Fibroblast of the aortic adventitia (primary cell): ENCODE measurements around the gene TMEM72. TPM values are rescaled to one million over a fixed set of nuclear protein-coding genes. Genes with fewer than 3 reads are reported as not detected.

Experiments used
- DNase-seq: peaks from one replicate; pipeline ENCODE4 v3.0.0-alpha.2; 2010; ENCODE audit warnings: low read depth
- H3K4me3 ChIP-seq: 2 replicates; pipeline ENCODE4 v1.5.1; 2011; ENCODE audit warnings: low read depth, mild to moderate bottlenecking, control low read depth, low read length, moderate library complexity
- total RNA-seq: library from RNA; depleted of rRNA; stranded (reverse); fragments of >200 nt; gene quantifications from 2 replicates; pipeline ENCODE4 v1.2.3, GENCODE V29; 2012; ENCODE audit warnings: low replicate concordance
- TF ChIP-seq, protein P1 (sequence below): IDR thresholded peaks from 2 replicates; pipeline ENCODE4 v1.5.1; 2011; ENCODE audit warnings: mild to moderate bottlenecking, low read length, control low read depth, inconsistent platforms; ENCODE audit not compliant: insufficient read depth

The TMEM72 gene
- total RNA-seq, 1 donor = not detected

DNA sequence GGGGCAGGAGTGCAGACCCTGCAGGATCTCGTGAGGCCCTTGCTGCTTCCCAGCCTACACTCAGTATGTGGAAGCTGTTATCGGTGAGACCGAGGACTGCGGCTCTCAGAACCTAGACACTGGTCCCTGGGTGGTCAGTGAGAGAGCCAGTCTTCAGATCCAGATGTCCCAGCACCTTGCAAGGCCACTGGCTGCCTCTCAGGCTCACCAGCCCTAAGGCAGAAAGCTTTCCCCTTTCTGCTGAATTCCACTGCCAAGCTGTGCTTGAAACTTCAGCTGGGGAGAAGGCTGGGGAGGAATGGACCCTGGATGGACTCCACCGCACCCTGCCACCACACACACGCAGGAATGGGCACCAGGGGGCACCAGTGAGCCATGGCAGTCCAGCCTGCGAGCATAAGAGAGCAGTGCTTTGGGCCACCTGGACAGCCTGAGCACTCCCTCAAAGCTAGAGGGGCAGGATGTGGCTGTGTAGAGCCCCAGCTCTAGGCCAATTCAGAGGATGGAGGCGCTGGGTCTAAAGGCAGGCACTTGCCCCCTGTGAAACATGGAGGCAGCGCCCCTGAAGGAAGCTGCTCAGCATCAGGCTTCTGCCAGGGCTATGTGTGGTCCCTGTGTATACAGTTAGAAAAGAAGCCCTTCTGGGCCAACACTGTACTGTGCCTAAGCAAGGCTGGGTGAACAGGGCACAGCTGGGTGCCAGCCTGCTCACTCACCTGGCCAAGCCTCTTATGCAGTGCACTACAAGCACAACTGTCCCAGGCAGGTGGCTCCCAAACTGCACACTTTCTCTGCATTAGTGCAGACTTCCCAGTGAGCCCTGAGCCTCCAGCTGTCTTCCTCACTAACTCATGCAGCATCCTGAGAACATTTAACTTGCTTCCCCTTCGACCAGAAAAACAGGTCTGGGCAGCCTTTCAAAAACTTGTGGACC lies 21.6 kb downstream of the TMEM72 start:
- TF ChIP-seq, protein P1, sequence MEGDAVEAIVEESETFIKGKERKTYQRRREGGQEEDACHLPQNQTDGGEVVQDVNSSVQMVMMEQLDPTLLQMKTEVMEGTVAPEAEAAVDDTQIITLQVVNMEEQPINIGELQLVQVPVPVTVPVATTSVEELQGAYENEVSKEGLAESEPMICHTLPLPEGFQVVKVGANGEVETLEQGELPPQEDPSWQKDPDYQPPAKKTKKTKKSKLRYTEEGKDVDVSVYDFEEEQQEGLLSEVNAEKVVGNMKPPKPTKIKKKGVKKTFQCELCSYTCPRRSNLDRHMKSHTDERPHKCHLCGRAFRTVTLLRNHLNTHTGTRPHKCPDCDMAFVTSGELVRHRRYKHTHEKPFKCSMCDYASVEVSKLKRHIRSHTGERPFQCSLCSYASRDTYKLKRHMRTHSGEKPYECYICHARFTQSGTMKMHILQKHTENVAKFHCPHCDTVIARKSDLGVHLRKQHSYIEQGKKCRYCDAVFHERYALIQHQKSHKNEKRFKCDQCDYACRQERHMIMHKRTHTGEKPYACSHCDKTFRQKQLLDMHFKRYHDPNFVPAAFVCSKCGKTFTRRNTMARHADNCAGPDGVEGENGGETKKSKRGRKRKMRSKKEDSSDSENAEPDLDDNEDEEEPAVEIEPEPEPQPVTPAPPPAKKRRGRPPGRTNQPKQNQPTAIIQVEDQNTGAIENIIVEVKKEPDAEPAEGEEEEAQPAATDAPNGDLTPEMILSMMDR = peak; percentile 98

DNA sequence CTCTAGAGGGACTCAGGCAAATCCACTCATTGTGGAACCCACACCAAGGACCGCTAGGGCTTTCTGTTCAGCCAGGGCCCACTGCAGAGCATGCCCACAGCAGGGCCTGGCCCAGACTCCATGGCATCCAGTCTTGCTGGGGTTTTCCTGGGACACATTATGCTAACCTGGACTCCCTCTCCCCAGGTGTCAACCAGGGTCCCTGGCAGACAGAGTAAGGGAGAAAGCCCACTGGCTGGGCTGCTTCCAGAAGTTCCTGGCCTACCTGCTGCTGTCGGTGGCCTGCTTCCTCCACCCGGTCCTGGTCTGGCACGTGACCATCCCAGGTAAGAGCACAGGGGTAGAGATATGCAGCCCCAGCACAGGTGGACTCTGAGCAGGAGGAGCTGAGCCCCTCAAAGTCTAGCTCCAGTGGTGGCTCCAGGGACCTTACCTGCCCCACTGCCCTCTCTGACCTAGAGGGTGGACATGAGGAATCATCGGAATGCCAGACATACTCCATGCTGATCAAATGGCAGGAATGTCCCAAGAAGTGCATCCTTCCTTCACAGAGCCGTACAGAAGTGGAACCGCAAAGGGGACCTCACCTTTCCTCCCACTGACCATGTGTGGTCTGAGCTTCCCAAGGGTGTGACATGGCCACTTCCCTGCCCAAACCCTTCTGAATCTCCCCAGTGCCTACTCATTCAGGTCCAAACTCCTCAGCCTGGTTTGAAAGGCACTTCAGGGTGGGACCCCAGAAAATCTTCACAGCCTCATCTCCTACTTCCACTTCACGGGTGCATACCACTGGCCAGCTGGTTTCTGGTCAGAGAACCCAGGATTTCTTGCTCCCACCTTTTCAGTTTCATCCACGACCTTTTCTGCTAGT lies 22.5 kb downstream of the TMEM72 start:
- no peak for DNase-seq
- TF ChIP-seq, protein P1 = no peak
- H3K4me3 ChIP-seq = no peak overlapping the region

More for the DNA sequence above, 21.6 kb downstream of the TMEM72 start:
- H3K4me3 ChIP-seq = no peak overlapping the region
- DNase-seq = peak; percentile 85

DNA sequence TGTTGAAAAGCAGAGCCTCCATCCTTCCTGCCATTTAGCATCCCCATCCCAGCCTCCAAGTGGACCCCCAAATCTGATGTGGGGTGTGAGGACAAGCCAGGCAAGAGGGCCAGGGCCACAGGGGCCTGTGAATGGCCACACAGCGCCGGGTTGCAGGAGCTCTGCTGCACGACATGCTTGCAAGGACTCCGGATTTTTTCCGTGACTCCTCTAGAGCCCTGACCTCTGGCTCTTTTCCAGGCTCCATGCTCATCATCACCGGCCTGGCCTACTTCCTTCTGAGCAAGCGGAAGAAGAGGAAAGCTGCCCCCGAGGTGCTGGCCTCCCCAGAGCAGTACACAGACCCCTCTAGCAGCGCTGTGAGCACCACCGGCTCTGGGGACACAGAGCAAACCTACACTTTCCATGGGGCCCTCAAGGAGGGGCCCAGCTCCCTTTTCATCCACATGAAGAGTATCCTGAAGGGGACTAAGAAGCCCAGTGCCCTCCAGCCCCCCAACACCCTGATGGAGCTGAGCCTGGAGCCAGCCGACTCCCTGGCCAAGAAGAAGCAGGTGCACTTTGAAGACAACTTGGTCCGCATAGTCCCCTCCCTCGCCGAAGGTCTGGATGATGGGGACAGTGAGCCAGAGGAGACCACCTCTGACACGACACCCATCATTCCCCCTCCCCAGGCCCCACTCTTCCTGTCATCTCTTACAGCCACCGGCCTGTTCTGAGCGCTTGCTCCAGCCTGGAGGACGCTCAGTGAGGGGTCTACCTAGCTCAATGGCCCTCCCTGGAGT lies 23.5 kb downstream of the TMEM72 start:
- TF ChIP-seq, protein P1 = no peak
- DNase-seq = no peak
- no peak overlapping the region for H3K4me3 ChIP-seq

DNA sequence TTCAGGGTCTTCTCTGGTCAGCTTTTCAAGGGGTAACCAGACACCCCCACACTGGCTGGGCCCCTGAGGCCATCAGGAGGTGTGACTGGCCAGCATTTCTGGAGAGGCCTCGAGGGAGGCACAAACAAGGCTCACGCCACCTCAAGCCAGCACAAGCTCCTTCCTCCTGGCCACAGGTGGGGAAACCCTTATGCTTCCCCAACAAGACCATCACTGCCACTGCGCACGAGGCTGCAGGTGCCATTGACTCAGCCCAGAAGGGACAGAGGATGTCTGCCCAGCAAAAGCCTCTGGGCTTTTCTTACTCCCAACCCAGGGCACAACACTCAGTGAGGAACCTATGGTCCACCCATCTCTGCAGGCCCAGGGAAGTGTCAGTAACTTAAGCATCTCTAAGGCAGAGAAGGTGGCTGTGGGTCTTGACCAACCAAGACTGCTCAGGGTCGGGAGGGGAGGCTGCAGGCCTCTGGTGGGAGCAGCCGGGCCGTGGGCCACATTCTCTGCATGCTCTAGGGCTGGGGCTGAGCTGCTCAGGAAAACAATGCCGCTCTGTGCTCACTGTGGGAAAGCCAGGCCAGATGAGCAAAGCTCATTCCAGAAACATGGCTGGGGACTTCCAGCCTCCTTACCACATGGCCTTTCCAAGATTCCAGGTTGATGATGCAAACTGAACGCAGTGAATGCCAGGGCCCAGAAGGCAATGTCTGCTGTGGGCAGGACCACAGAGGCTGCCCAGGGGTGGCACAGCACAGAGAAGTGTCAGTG lies 24.2 kb downstream of the TMEM72 start:
- TF ChIP-seq, protein P1 = no peak
- peak; percentile 91 for DNase-seq
- no peak overlapping the region for H3K4me3 ChIP-seq

DNA sequence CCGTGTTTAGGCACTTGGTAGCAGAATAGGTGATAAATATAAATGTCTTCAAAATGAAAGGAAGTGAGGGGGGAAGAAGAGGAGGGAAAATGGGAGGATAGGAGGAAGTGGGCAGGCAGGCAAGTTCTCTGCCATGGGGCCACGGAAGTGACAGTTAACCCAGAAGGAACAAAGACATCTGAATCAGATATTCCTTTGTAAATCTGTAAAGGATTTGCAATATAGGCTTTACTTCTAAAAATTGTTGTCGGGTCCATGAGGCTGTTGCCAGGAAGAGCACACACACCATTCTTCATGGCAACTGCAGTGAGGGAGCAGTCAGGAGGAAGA lies 24.8 kb downstream of the TMEM72 start:
- no peak overlapping the region for H3K4me3 ChIP-seq
- TF ChIP-seq, protein P1 = no peak
- DNase-seq = no peak
